ENCODE measurements around the gene PFDN6. TPM values are rescaled to one million over a fixed set of nuclear protein-coding genes. Genes with fewer than 3 reads are reported as not detected.
A peak's percentile ranks its signal among the peaks of the same experiment; 100 is the strongest.

PFDN6 gene
- total and polyA plus RNA-seq, 9 of the 15 experiments (the other 6 are each of a cell fraction or from before 2014, with no cell fraction given), result 6.8 to 475 (median 216) TPM

DNA sequence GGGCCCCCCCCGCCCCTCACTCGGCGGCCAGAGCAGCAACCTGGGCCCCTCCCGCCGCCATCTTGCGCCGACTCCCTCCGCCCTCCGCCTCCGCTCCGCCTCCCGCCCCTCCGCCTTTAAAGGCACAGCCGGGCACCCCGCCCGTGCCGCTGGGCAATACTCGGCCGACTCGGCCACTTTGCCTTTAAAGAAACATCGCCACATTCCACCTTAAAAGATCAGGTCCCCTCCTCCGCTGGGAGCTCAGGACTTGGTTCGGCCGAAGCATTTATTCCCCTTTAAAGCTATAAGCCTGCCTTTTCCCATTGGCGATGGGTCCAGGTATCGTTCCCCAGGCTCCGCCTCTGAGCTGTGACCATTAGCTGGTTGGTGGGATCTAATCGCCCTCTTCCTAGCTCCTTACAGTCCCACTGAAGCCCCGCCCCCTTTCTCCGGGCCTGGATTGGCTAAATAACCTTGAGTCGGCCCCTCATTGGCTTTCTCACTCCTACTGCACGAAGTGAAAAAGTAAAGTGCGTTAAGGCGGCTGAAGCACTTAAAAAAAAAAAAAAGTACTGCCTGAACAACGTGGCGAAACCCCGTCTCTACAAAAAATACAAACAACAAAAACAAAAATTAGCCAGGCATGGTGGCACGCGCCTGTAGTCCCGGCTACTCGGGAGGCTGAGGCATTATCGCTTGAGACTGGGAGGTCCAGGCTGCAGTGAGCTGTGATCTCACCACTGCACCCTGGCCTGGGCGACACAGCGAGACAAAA is 28.4 kb downstream of the PFDN6 start, which contains the start of gene ZBTB22 (continued):
- peak; percentile 83 for TF ChIP-seq ATF7 (IDR thresholded peaks at IDR 0.05)
- TF ChIP-seq TAF1 (IDR thresholded peaks at IDR 0.05; ENCODE audit: control insufficient read depth, extremely low read depth, insufficient read depth, low read length, severe bottlenecking), result peak; percentile 44
- no peak for TF ChIP-seq STAT5A (IDR thresholded peaks at IDR 0.05; ENCODE audit: borderline replicate concordance, low read length)
- TF ChIP-seq BCOR (IDR thresholded peaks at IDR 0.05), result peak; percentile 82
- TF ChIP-seq ZSCAN29 (IDR thresholded peaks at IDR 0.05), result no peak
- peak; percentile 72 for TF ChIP-seq MIER1 (IDR thresholded peaks at IDR 0.05; ENCODE audit: low read depth)
- peak; percentile 69 to 97 (median 93) for TF ChIP-seq YY1 (IDR thresholded peaks at IDR 0.05; ENCODE audit: borderline replicate concordance in 1 of 3, control insufficient read depth in 1 of 3, extremely low read depth in 1 of 3, insufficient read depth in 3 of 3, insufficient read length in 1 of 3, insufficient replicate concordance in 2 of 3, low read depth in 1 of 3, low read length in 2 of 3)
- peak; percentile 76 for TF ChIP-seq SMARCA4 (IDR thresholded peaks at IDR 0.05)
- TF ChIP-seq TRIM24 (IDR thresholded peaks at IDR 0.05), result peak in 1 of 2 experiments; percentile 44; a peak in 2 of 4 replicates
- no peak for TF ChIP-seq ZNF12 (CRISPR knock-in tag; IDR thresholded peaks at IDR 0.05)
- TF ChIP-seq POLR2AphosphoS2 (IDR thresholded peaks at IDR 0.05; ENCODE audit: low read length), result peak; percentile 95
- TF ChIP-seq ZNF431 (CRISPR knock-in tag; IDR thresholded peaks at IDR 0.05), result no peak
- TF ChIP-seq, protein P1, sequence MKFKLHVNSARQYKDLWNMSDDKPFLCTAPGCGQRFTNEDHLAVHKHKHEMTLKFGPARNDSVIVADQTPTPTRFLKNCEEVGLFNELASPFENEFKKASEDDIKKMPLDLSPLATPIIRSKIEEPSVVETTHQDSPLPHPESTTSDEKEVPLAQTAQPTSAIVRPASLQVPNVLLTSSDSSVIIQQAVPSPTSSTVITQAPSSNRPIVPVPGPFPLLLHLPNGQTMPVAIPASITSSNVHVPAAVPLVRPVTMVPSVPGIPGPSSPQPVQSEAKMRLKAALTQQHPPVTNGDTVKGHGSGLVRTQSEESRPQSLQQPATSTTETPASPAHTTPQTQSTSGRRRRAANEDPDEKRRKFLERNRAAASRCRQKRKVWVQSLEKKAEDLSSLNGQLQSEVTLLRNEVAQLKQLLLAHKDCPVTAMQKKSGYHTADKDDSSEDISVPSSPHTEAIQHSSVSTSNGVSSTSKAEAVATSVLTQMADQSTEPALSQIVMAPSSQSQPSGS (CRISPR knock-in tag; IDR thresholded peaks at IDR 0.05), result no peak
- no peak for TF ChIP-seq RFX5 (IDR thresholded peaks at IDR 0.05; ENCODE audit: low read depth, low read length)
- no peak for TF ChIP-seq TFAM (CRISPR knock-in tag; conservative IDR thresholded peaks at IDR 0.05)
- no peak for TF ChIP-seq XRCC3 (IDR thresholded peaks at IDR 0.05)
- no peak for TF ChIP-seq HDAC6 (IDR thresholded peaks at IDR 0.05; ENCODE audit: low read depth, low read length)
- no peak for TF ChIP-seq PTTG1 (tag; IDR thresholded peaks at IDR 0.05; ENCODE audit: low read depth)

All from K562 (cell line).